Measurements from ENCODE around the gene THADA. TPM values are rescaled to one million over a fixed set of nuclear protein-coding genes. Genes with fewer than 3 reads are reported as not detected.
A peak's percentile ranks its signal among the peaks of the same experiment; 100 is the strongest.
"Not testable (repeated sequence)": the region's sequence is repeated elsewhere in the genome, so short reads cannot be mapped to it uniquely, and the experiment has no call there.

Gene THADA
- polyA plus RNA-seq, 1 experiment = 21.6 TPM

- no peaks in the 10 kb centered on the region for H3K36me3 ChIP-seq (ENCODE audit: control insufficient read depth, insufficient read depth, low read length)
- no peak overlapping the region for H3K4me3 ChIP-seq (ENCODE audit: low read depth, low read length)
- ChIA-PET POLR2A (interaction anchor here (0.6 kb wide), 1 partner anchor 43 kb away, joined by 3 read pairs; no protein-coding TSS in a partner anchor), CTCF (no interaction called here)
- TF ChIP-seq CTCF (IDR thresholded peaks at IDR 0.05; ENCODE audit: insufficient read depth, low read depth, low read length) = 0 out of 2 replicates have a peak, but pooled peaks have one; percentile 18
- H3K27me3 ChIP-seq (ENCODE audit: control insufficient read depth, insufficient read depth, low read length) = no peaks in the 10 kb centered on the region
- DNase-seq (ENCODE audit: low read depth) = no peak
These were observed 403.8 kb downstream of the THADA start for GRCh38 chr2:43191947-43192516.

DNA sequence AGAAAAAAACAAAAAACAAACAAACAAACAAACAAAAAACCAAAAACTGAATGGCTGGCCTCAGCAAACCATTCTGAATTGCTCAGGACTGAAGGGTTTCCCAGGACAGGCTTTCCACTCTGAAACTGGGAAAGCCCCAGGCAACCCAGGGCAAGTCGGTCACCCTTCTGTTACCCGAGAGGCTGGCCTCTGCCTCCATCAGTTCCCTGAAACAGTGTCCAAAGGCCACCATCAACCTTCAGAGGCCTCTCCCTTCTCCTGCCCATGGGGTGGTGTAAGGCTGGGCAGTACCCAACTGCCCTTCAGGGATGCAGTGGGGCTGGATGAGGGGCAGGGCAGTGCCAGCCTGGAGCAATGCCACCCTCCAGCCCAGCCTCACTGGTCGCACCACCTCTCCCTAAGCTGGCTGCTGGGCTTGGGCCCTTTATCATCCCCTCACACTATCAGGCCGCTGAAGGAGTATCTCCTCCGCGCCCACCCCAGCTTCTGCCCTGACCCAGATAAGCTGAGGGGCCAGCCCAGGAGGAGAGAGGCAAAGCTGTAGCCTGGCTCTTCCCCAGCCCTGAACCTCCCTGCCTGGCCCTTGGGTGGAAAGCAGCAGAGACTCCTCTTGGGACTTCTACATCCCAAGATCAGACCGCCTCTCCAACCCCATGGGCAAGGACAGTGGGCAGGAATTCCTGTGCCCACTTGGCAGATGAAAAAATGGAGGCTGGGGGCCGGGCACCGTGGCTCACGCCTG, 405.4 kb downstream of the THADA start:
- no peak for DNase-seq (ENCODE audit: low read depth)
- Histone ChIP-seq H3K36me3 (ENCODE audit: control insufficient read depth, insufficient read depth, low read length) (no peaks in the 10 kb centered on the region), H3K4me3 (ENCODE audit: low read depth, low read length) (no peak overlapping the region), H3K27me3 (ENCODE audit: control insufficient read depth, insufficient read depth, low read length) (no peaks in the 10 kb centered on the region)
- CTCF ChIA-PET = interaction anchor here (1.0 kb wide), 1 partner anchor 16 kb away, joined by 4 read pairs; no protein-coding TSS in a partner anchor
- TF ChIP-seq CTCF (IDR thresholded peaks at IDR 0.05; ENCODE audit: insufficient read depth, low read depth, low read length) = no peak
- POLR2A ChIA-PET = no interaction called here

DNA sequence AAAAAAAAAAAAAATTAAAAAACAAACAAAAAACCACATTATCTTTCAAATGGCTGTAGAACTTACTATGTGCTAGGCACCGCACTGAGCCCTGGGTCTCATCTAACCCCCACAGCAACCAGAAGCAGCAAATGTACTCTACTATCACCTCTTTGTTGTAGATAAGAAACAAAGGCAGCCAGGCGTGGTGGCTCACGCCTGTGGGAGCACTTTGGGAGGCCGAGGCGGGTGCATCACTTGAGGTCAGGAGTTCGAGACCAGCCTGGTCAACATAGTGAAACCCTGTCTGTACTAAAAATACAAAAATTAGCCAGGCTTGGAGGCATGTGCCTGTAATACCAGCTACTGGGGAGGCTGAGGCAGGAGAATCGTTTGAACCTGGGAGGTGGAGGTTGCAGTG, 406.0 kb downstream of the THADA start:
- H3K36me3 ChIP-seq (ENCODE audit: control insufficient read depth, insufficient read depth, low read length); H3K4me3 ChIP-seq (ENCODE audit: low read depth, low read length); H3K27me3 ChIP-seq (ENCODE audit: control insufficient read depth, insufficient read depth, low read length); POLR2A ChIA-PET; DNase-seq (ENCODE audit: low read depth): not testable (repeated sequence)
- CTCF ChIA-PET = interaction anchor here (1.0 kb wide), 1 partner anchor 17 kb away, joined by 4 read pairs; no protein-coding TSS in a partner anchor

- DNase-seq (ENCODE audit: low read depth) = no peak
- no peaks in the 10 kb centered on the region for H3K36me3 ChIP-seq (ENCODE audit: control insufficient read depth, insufficient read depth, low read length)
- H3K27me3 ChIP-seq (ENCODE audit: control insufficient read depth, insufficient read depth, low read length) = no peaks in the 10 kb centered on the region
- CTCF ChIA-PET = interaction anchor here (0.9 kb wide), 1 partner anchor 214 kb away, joined by 5 read pairs; no protein-coding TSS in a partner anchor
- TF ChIP-seq CTCF (IDR thresholded peaks at IDR 0.05; ENCODE audit: insufficient read depth, low read depth, low read length) = no peak
- POLR2A ChIA-PET = no interaction called here
- no peak overlapping the region for H3K4me3 ChIP-seq (ENCODE audit: low read depth, low read length)
These were observed 407.1 kb downstream of the THADA start for GRCh38 chr2:43188561-43189386.

DNA sequence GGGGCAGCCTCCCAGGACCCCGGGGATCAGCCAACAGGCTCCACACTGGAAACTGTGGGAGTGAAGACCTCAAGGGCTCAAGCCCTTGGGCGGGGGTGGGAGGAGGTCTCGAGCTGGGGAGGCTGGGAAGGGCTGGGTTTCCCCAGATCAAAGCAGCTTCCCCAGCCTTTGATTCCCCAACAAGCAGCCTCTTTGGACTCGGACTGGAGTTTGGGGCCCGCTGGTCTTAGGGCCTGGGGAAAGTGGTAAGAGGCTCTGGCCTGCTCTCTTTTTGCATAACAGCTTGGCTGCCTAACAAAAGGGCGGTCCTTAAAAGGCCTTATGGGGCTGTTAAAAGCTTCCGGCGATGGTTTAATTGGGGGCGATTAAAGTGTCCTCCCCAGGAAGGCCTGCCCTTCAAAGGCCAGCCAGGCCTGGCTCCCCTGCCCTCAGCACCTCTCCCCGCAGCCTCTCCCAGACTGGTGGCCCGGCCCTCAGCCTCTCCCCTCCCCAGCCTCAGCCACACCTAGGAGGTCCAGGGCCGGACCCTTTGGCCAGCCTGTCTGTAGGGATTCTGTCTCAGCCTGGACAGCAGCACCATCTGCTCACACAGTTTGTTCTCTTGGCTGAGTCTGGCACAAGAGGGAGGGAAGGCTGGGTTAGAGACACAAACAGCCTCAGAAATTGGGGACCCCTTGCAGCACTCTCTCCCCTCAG, 409.0 kb downstream of the THADA start:
- H3K4me3 ChIP-seq (ENCODE audit: low read depth, low read length) = no peak overlapping the region
- no peaks in the 10 kb centered on the region for H3K36me3 ChIP-seq (ENCODE audit: control insufficient read depth, insufficient read depth, low read length)
- POLR2A ChIA-PET = no interaction called here
- no peak for DNase-seq (ENCODE audit: low read depth)
- CTCF ChIA-PET = no interaction called here
- no peak for TF ChIP-seq CTCF (IDR thresholded peaks at IDR 0.05; ENCODE audit: insufficient read depth, low read depth, low read length)
- H3K27me3 ChIP-seq (ENCODE audit: control insufficient read depth, insufficient read depth, low read length) = no peaks in the 10 kb centered on the region

Measured in BJ (cell line).